GM13976 (cell line): ENCODE measurements around the gene THOC5.

Experiments used
- DNase-seq: peaks from one replicate; pipeline ENCODE4 v3.0.0; 2012; ENCODE audit warnings: low spot score
- in situ Hi-C: fragments of 300-500 bp; cut with MboI; formaldehyde crosslinking; loops from one replicate; pipeline ENCODE4 v1.12.0; 2022; ENCODE audit warnings: low sequenced_read_pairs, mixed read lengths, inconsistent platforms; ENCODE audit not compliant: unreplicated experiment
- TF ChIP-seq, protein P1 (sequence below): IDR thresholded peaks from 2 replicates; pipeline ENCODE4 v1.5.1; 2012; ENCODE audit warnings: borderline replicate concordance, mild to moderate bottlenecking; ENCODE audit not compliant: insufficient read depth; ENCODE audit errors: extremely low read depth, missing control alignments, control extremely low read depth

The THOC5 gene

GRCh38 chr22:29519996-29520395 lies 33.6 kb downstream of the THOC5 start:
- in situ Hi-C loops = no loop called here
- DNase-seq = no peak
- TF ChIP-seq, protein P1, sequence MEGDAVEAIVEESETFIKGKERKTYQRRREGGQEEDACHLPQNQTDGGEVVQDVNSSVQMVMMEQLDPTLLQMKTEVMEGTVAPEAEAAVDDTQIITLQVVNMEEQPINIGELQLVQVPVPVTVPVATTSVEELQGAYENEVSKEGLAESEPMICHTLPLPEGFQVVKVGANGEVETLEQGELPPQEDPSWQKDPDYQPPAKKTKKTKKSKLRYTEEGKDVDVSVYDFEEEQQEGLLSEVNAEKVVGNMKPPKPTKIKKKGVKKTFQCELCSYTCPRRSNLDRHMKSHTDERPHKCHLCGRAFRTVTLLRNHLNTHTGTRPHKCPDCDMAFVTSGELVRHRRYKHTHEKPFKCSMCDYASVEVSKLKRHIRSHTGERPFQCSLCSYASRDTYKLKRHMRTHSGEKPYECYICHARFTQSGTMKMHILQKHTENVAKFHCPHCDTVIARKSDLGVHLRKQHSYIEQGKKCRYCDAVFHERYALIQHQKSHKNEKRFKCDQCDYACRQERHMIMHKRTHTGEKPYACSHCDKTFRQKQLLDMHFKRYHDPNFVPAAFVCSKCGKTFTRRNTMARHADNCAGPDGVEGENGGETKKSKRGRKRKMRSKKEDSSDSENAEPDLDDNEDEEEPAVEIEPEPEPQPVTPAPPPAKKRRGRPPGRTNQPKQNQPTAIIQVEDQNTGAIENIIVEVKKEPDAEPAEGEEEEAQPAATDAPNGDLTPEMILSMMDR = no peak

DNA sequence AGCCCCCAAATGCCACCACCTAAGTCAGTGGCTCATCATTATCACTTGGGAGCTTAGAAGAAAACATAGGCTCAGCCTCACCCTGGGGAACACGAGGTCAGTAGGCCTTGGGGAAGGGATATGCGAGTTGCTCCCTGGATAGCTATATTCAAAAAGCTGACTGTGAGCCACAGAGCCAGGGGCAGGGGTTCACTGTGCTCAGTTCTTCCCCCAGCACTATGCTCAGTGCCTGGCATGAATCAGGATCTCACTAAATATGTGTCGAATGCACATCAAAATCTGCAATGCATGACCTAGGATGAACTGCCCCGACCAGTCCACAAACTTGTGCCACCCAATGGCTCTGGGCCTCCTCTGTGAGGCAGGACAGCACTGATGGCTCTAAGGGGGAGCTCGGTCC lies 35.1 kb downstream of the THOC5 start:
- in situ Hi-C loops = no loop called here
- TF ChIP-seq, protein P1 = no peak
- DNase-seq = no peak

DNA sequence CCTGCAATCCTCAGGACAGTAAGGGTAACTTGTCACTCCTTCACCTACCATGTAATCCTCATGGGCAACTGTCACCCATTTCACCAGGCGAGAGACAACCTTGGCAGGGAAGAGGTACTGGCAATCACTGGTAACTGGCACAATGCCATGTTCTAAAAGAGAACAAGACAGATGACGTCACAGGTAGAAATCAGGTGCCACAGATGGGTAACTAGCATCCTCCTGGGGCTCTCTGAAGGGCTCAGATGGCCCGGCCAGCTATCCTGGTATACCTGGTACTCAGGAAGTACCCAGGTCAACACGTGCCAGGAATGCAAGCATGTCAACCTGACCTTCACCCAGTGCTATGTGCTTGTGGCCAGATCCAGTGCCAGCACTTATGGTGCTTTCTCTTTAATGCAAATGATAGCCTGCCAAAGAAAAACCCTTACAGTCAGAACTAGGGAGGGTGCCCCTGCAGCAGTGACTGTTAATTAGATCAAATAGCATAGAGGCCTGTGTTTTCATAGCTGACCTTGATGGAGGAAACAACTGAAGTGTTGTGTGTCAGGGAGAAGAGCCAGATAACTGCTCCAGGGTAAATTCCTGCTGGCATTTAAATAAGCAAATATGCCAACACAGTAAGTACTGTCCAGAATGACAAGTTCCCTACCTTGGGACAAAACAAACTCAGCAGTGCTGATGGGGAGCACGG lies 36.2 kb downstream of the THOC5 start:
- no peak for DNase-seq

DNA sequence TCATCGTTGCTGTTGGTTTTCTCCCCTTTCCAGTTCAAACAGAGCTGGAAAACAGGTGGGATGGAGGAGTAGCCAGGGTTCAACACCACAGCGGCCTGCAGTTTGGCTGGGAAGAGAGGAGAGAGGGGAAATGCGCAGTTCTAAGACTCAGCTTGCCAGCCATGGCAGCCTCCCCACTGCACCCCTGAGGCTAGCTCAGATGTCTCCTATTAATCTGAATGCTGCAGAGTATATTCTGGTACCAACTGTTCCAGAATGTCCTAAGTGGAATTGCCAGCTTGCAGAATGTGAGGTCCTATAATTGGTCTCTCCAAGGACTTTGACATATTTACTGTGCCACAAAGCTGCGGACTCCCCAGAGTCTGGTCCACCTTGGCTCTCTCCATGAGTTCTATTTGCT lies 41.5 kb downstream of the THOC5 start:
- in situ Hi-C loops = no loop called here
- TF ChIP-seq, protein P1 = no peak
- no peak for DNase-seq

More for the DNA sequence above, 36.2 kb downstream of the THOC5 start:
- in situ Hi-C loops = no loop called here
- TF ChIP-seq, protein P1 = no peak

GRCh38 chr22:29511126-29511862 lies 42.3 kb downstream of the THOC5 start:
- TF ChIP-seq, protein P1 = no peak
- in situ Hi-C loops = no loop called here
- DNase-seq = no peak

DNA sequence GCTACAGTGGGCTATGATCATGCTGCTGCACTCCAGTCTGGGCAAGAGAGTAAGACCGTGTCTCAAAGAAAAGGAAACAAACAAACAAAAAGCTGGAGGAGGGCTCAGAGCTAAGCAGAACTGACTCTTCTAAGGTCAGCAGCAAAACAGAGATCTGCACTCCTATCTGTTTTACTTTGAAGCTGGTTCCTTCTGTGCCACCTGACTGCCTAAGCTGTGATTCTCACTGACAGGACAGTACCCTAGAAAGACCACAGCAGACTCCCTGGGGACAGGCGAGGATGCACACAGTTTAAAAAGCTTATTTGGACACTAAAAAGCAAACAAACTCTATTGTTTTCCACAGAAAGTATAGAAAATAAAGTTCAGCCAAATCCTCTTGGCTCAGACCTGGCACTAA lies 43.0 kb downstream of the THOC5 start:
- DNase-seq = no peak
- TF ChIP-seq, protein P1 = no peak
- in situ Hi-C loops = no loop called here
